Omental fat pad (tissue), 4 donors: Measurements from ENCODE around the gene TPCN2. TPM values are rescaled to one million over a fixed set of nuclear protein-coding genes. Genes with fewer than 3 reads are reported as not detected.

ENCODE experiments used
- ATAC-seq: fragments of 150-250 bp; one replicate; pipeline ENCODE4 v1.9.1; 2016; ENCODE audit warnings: mild to moderate bottlenecking, moderate library complexity; ENCODE audit not compliant: low FRiP score
- DNase-seq: peaks from one replicate; pipeline ENCODE4 v3.0.0-alpha.2; 2019; ENCODE audit warnings: low spot score
- CTCF ChIP-seq, 3 donors: fragments of 450-650 bp; IDR thresholded peaks; one replicate each; pipeline ENCODE4 v1.5.1; 2016 to 2017; ENCODE audit warnings: antibody characterized with exemption in 3 of 3, mild to moderate bottlenecking in 3 of 3, moderate library complexity in 2 of 3
- total RNA-seq, 4 donors: library from RNA; depleted of rRNA; stranded (reverse); fragments of >200 nt; gene quantifications; one replicate each; pipeline ENCODE4 v1.1.0, GENCODE V29; 2016

TPCN2 gene
- total RNA-seq, 4 donors from 2014 or later, result 11.8 to 23.3 (median 15.4) TPM

- DNase-seq, result no peak
- ATAC-seq, result no peak
- no peak for TF ChIP-seq CTCF (IDR thresholded peaks at IDR 0.05)
These were observed 108.0 kb downstream of the TPCN2 start for GRCh38 chr11:69156673-69157155.

GRCh38 chr11:69157156-69157821 lies 108.6 kb downstream of the TPCN2 start:
- ATAC-seq, result no peak
- DNase-seq, result no peak
- no peak for TF ChIP-seq CTCF (IDR thresholded peaks at IDR 0.05)

GRCh38 chr11:69157822-69158231 lies 109.1 kb downstream of the TPCN2 start:
- DNase-seq (no peak), ATAC-seq (no peak)
- no peak for TF ChIP-seq CTCF (IDR thresholded peaks at IDR 0.05)

- no peak for TF ChIP-seq CTCF (IDR thresholded peaks at IDR 0.05)
- ATAC-seq (no peak), DNase-seq (no peak)
These were observed 109.8 kb downstream of the TPCN2 start for GRCh38 chr11:69158301-69159149.

- TF ChIP-seq CTCF (IDR thresholded peaks at IDR 0.05), result no peak
- no peak for DNase-seq
- ATAC-seq, result no peak
These were observed 110.6 kb downstream of the TPCN2 start for GRCh38 chr11:69159150-69159852.

GRCh38 chr11:69160296-69161116 lies 111.8 kb downstream of the TPCN2 start:
- no peak for DNase-seq
- no peak for ATAC-seq
- no peak for TF ChIP-seq CTCF (IDR thresholded peaks at IDR 0.05)
